GM20431 (cell line): ENCODE data around the gene MYCN.
"Not testable (repeated sequence)": the region's sequence is repeated elsewhere in the genome, so short reads cannot be mapped to it uniquely, and the experiment has no call there.

Experiments used
- in situ Hi-C: fragments of 300-500 bp; cut with MseI, MboI; formaldehyde crosslinking; loops from one replicate; pipeline ENCODE4 v1.15.0; 2020; ENCODE audit warnings: low sequenced_read_pairs; ENCODE audit not compliant: unreplicated experiment

MYCN gene

DNA sequence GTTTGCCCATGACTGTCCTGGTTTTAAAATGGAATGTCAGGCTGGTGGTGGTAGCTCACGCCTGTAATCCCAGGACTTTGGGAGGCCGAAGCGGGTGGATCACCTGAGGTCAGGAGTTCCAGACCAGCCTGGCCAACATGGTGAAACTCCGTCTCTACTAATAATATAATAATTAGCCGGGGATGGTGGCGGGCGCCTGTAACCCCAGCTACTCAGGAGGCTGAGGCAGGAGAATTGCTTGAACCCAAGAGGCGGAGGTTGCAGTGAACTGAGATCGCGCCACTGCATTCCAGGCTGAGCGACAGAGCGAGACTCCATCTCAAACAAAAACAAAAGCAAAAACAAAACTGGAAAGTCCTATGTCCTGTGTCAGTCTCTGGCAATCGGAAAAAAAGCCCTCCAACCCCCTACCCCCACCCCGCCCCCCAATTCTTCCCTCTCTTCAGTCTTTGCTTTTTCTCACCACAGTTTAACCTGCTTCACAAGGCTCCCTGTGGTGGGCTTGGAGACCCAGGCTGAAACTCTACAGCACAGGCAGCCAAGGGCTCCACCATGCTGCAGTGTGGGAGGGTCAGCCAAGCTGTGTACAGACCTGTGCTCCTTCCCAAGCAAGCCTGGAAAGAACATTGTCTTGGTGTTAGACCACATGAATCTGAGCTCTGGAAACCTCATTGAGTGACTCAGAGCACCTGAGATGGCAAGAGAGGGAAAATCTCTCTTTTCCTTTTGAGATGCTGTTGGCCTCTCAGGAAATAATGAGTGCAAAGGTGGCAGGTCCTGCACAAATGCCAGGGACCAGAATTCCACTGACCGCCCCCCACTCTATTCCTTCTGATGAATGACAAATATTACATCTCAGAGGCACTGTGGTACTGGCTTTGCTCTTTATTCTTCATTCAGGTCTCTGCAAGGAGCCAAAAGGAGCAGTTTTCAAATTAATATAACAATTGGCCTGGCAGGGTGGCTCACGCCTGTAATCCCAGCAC is 16.7 kb downstream of the MYCN start:
- in situ Hi-C loops = no loop called here

DNA sequence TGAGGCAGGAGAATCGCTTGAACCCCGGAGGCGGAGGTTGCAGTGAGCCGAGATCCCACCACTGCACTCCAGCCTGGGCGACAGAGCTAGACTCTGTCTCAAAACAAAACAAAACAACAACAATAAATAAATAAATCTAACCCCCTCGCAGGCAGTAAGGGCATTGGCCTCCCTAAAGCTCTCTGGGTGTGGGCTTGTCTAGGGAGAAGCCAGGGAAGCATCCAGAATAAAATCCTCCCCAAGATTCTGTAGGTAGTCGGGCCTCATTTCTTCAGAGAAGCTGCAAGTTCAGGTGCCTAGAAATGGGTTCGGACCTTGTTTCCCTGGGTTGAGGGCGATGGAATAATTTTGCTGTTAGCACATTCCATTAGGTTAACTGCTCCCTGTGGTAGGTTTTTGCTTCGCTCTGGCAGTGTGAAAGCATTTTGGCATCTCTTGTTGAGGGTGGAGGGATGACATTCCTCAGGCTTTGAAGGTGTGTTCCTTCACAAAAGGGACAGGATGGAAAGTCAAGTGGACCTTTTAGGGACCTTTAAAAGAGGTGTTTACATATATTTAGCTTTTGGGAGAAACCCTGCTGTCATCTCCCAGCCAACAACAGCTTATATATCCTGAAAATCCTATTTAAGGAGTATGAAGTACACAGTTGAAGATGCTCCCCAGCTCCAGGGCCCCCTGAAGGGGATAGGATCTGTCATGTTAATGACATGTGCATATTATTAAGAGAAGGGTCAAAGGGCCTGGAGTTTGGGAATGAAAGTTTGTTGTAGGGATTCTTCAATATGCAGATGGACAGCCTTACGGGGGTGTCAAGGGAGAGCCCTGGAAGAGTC is 17.7 kb downstream of the MYCN start:
- in situ Hi-C loops = no loop called here

DNA sequence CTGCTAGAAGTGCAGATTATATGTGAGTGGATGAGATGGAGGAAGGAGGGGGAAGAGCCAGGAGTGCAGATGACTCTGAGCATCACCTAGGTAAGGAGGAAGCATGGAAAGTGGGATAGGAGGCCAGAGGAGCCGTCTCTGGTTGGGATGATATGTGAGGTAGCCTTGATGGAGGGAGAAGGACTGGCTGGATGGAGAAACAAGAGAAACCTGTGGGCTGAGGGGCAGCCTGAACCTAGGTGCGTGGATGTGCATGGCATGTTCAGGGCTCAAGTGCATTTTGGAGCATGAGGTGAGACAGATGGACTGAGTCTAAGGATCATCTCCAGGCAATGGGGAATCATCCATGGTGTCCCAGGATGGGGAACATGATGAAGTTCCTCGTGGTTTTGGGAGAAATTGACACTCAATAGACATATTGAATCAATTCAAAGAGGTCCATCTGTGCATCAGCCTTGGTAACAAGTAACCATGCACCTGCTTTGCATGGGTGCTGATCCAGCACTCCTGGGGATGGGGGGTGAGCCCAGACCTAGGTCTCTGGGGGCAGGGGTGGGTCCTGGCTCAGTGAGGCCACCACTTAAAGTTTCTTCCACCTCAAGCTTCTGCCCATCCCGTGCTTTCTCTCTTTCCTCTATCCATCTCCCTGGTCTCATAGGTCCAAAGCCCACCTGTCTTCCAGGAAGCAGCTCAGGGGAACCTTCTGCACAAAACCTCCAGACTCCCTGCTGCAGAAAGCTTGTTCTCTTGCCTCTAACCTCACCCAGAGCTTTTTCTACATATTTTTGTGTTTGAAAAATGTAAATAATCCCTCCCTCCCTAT is 19.2 kb downstream of the MYCN start:
- in situ Hi-C loops = no loop called here

DNA sequence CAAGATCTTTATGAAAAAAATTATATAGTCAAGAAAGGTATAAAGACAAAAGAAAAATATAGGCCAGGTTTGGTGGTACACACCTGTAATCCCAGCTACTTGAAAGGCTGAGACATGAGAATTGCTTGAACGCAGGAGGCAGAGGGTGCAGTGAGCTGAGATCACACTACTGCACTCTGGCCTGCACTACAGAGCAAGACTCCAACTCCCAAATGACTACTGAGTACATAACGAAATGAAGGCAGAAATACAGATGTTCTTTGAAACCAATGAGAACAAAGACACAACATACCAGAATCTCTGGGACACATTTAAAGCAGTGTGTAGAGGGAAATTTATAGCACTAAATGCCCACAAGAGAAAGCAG is 19.8 kb downstream of the MYCN start:
- in situ Hi-C loops = not testable (repeated sequence)

DNA sequence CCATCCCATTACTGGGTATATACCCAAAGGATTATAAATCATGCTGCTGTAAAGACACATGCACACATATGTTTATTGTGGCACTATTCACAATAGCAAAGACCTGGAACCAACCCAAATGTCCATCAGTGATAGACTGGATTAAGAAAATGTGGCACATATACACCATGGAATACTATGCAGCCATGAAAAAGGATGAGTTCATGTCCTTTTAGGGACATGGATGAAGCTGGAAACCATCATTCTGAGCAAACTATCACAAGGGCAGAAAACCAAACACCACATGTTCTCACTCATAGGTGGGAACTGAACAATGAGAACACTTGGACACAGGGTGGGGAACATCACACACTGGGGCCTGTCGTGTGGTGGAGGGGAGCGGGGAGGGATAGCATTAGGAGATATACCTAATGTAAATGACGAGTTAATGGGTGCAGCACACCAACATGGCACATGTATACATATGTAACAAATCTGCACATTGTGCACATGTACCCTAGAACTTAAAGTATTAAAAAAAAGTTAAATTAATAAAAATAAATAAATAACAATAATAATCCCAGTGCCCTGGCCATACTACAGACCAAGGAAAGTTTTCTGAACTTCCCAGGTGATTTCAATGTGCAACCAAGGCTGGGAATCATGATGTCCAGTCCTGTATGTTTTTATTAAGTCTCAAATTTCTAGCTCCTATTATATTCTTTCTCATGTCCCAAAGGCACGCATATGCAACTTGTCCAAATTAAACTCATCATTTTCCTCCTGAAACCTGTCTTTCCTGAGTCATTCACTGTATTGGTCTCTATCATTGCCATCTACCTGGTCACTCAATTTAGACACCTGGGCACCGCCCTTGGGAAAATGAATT is 23.0 kb downstream of the MYCN start:
- in situ Hi-C loops = not testable (repeated sequence)

DNA sequence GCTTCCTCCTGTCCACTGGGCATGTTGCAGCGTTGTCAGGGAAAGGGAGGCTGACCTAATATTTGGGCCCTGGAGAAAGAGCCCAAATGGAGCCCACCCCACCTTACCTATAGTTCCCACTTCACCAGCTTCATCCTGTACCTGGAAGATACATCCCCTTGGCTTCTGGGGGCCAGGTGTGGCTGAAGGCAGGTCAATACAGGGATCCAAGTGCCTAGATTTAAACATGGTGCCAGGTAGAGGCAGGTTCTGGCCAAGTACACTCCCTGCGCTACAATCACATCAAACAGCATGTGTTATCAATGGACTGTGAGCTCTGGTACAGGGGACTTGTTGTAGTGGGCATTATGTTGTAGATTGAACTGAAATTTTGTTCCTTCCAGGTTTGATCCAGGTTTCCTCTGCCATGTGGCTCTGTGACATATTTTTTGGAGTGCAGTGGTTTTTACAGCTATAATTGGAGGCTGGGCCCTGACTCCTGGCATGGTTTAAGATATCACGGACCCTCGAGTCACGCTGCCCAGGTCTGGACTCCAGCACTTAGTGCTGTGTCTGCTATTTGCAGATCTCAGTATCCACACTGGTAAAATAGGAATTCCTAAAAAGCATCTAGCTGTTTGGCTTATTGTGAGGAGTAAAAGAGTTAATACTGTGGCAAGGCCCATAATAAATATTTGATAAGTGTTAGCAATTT is 23.8 kb downstream of the MYCN start:
- in situ Hi-C loops = no loop called here

DNA sequence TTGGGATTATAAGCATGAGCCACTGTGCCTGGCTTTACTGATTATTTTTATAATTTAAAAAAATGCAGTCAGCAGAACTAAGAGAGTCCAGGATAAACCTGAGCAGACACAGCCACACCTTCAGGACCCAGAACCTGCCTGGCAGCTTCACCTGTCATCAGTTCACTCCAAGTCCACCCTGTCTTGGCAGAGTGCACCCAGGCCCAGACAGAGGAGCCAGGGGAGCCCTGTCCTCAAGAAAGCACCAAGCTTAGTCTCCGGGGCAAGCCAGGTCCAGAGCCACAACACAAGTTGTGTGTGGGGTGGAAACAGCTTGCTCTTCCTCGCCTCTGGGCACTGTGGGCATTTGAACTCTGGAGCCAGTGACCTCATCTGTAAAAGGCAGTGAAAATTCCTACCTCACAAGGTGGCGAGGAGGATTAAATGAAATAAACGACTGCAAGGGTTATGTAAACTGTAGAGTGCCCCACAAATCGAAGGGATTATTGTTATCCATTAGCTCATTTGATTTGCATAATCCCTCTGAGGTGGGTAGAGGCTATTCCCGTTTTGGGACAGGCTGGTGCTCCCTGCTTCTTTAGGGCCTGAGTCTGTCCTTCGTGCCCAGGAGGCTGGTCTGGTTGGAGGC is 24.7 kb downstream of the MYCN start:
- in situ Hi-C loops = no loop called here

DNA sequence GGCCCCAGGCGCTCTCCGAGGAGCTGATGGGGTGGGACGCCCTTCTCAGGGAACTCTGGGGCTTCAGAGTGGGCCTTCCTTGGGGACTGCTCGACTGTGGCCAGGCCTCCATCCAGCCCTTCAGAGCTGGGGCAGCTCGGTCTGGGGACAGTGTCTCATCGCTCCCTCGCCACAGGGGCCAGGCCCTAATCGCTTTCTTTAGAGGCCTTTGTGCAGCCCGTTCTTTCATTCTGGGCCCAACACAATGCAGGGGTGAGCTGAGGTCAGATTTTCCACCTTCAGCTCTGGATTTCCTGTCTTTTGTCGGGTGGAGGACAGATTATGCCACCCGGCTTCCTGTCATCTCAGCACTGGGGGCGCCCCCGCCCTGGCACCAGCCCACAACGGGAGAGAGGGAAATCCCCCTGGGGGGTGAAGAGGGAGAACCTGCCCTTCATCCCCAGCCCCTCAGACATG is 25.2 kb downstream of the MYCN start:
- in situ Hi-C loops = no loop called here

DNA sequence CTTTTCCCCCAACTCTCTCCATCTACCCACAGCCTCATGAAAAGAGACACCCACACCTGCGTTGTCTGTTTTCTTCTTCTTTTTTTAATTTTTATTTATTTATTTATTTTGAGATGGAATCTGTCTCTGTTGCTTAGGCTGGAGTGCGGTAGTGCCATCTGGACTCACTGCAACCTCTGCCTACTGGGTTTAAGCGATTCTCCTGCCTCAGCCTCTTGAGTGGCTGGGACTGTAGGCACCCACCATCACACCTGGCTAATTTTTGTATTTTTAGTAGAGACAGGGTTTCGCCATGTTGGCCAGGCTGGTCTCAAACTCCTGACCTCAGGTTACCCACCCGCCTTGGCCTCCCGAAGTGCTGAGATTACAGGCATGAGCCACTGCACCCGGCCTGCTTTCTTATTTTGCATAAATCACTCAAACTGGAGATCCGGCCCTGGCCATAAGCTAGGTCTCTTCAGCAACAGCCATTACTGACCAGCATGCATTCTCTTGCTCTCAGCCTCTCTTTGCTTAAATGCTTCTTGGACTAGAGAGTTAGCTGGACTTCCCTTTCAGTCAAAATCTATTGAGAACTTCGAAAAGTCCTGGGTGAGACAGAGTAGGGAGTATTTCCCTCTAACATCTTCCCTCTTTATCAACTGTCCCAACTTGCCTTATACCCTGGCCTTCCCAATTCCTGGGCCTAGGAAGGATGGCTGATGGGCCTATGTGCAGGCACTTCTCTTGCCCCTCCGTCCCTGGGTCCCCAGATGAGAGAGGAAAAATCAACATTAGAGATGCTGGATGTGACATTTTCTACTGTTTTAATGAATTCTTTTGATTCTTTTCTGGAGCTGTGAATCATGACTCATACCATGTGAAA is 27.3 kb downstream of the MYCN start:
- in situ Hi-C loops = no loop called here

DNA sequence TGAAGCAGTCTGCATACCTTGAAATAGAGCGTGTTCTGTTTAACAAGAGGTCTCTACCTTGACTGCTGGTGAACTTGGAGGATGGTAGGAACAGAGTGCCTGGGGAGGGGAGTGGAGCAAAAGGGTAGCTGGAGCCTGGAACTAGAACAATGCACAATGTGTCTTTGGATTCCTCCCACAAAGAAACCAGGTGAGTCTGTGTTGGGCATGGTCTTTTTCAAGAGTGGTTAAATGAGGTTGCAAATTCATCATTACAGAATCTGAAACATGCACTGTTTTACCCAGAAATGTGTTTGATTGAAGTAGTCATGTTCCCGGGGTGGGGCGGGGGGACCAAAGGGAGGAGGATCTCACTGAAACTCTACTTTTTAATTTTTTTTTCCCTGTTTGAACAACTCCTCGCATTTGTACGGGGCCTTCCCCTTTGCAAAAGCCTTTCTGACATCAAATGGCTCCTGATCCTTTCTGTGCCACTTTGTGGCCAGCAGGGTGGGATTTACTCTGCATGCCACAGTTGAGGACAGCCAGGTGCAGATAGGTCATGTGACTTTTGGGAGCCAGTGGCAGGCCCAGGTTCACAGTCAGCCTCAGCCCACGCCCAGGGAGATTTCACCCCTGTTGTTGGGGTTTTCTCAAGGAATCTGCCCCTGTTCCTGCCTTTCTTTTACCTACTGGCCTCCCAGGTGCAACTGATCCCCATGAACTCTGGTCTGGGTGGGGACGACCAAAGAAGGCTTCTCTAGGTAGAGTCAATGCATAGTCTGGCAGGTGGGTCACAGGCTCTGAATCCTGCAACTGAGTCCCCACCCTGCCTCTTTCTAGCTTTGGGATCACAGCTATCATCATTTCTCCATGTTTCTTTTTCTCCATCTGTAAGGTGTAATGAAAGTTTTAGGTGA is 28.2 kb downstream of the MYCN start:
- in situ Hi-C loops = no loop called here

DNA sequence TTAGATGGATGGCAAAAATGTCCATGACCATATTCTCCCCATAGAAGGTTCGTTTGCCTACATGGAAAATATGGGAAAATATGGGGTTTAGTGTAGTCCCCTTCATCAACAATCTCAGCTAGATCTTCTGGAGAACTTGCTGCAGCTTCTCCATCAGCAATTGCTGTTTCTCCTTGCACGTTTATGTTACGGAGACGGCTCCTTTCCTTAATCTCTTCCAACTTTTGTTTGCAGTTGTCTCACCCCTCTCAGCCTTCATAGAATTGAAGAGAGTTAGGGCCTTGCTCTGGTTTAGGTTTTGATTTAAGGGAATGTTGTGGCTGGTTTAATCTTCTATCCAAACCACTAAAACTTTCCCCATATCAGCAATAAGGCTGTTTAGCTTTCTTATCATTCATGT is 28.9 kb downstream of the MYCN start:
- in situ Hi-C loops = no loop called here

DNA sequence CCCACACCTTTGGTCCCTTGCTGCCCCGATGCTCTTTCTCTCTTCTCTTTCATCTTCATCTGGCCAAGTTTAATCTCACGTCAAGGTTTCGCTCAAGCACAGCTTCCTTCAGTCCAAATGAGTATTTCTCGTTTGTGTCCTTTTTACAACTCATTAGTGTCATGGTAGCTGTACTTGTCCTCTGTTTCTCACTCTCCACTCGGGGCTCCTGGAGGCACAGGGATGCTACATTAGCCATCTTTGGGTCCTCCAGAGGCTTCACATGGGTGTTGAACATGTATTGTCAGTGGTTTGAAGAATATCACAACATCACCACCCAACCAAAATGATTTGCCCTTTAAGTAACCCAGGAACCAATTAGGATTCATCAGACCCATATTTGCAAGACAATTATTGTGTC is 30.4 kb downstream of the MYCN start:
- in situ Hi-C loops = no loop called here

DNA sequence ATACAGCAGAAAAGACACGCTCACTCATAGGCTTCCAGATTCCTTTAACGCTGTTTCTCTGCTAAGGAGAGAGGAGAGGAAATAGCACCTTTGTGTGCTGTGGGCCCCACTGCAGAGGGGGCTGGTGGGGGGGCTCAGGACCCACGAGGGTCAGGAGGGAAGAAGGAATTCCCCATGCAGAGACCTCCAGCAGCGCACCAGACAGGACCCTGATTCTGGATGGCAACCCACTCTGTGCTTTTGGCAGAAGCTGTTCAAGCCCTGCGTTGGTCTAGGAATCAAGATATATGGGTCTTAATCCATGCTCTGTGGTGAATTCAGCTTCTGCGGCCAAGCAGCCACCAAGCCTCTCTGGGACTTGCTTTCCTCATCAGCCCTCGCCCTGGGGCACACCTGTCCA is 31.0 kb downstream of the MYCN start:
- in situ Hi-C loops = no loop called here

DNA sequence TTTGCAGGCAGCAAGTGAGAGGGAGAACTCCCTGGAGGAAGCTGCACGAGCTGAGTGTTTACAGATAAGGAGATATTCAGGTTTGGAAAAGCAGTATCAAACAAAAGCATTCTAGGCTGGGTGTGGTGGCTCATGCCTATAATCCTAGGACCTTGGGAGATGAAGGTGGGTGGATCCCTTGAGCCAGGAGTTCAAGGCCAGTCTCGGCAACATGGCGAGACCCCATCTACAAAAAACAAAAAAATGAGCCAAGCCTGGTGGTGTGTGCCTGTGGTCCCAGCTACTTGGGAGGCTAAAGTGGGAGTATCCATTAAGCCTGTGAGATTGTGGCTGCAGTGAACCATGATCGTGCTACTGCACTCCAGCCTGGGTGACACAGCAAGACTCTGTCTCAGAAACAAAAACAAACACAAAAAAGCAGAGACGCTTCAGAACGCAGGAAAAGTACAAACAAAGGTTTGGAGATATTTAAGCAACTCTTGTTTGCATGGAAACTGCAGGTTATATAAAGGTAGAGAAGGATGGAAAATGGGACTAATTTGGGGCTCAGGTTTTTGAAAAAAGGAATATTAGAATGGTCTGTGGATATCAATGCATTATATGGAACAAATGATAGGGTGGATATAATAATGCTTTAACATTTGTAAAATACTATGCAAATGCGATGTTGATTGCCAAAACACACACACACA is 31.6 kb downstream of the MYCN start:
- in situ Hi-C loops = no loop called here

DNA sequence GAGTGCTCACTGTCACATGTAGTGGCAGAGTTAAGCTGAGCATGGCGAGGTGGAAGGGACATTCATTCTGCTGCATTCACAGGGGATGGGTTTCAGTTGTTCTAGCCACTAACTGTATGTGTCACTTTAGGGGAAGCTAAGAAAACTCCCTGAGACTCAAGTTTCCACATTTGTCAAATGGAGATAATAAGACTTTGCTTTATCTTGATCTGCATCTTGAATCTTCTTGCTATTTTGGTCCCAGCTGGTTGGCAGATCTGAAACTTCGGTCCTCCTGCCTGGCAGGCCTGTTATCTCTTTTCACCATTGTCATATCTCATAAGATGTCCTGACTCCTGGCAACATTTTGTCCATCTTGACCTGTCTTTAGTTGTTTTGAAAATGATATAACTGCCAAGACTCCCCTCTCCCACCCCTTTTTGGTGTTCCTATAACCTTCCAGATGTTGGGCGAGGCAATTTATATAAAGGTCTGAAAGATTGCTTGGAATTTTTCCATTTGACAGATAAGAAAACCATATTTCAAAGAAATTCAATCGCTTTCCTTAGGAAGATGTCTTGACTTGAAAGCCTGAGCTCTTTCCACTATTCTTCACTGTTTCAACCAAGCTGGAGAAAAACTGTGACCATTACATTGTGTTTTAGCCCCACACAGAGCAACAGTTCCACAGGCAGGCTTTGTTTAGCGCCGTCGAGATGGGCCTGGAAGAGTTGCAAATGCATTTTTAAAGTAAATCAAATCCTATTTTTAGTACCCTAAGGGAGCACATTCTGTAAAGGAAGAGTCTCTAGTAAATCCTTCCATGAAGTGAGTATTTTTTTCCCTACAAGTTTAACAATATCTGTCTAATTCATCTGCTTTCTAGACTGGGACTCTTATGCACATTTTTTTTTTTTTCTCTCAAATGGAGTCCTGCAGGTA is 33.4 kb downstream of the MYCN start:
- in situ Hi-C loops = no loop called here
